DMS53 (cell line): ENCODE measurements around the gene FUT9.

Experiments
- DNase-seq: peaks from one replicate; lab custom pipeline; 2025; lab: John Stamatoyannopoulos, UW

FUT9 gene

GRCh38 chr6:96073555-96073954 is 57.8 kb downstream of the FUT9 start:
- no peak for DNase-seq

GRCh38 chr6:96074006-96074405 is 58.2 kb downstream of the FUT9 start:
- DNase-seq, result no peak

- peak; percentile 78 for DNase-seq
These were observed 60.1 kb downstream of the FUT9 start for GRCh38 chr6:96075826-96076225.

GRCh38 chr6:96086745-96087144 is 71.0 kb downstream of the FUT9 start:
- DNase-seq, result no peak

- peak; percentile 55 for DNase-seq
These were observed 73.4 kb downstream of the FUT9 start for GRCh38 chr6:96089173-96089572.

GRCh38 chr6:96094077-96094476 is 78.3 kb downstream of the FUT9 start:
- no peak for DNase-seq

- DNase-seq, result no peak
These were observed 83.3 kb downstream of the FUT9 start for GRCh38 chr6:96099069-96099468.

GRCh38 chr6:96101564-96101963 is 85.8 kb downstream of the FUT9 start:
- no peak for DNase-seq

- no peak for DNase-seq
These were observed 89.1 kb downstream of the FUT9 start for GRCh38 chr6:96104910-96105309.

- no peak for DNase-seq
These were observed 95.1 kb downstream of the FUT9 start for GRCh38 chr6:96110878-96111277.

- no peak for DNase-seq
These were observed 100.9 kb downstream of the FUT9 start for GRCh38 chr6:96116674-96117073.

- DNase-seq, result no peak
These were observed 109.0 kb downstream of the FUT9 start for GRCh38 chr6:96124778-96125177.

- no peak for DNase-seq
These were observed 122.6 kb downstream of the FUT9 start for GRCh38 chr6:96138406-96138805.

GRCh38 chr6:96142142-96142541 is 126.4 kb downstream of the FUT9 start:
- DNase-seq, result no peak

- no peak for DNase-seq
These were observed 134.7 kb downstream of the FUT9 start for GRCh38 chr6:96150431-96150830.

- no peak for DNase-seq
These were observed 135.9 kb downstream of the FUT9 start for GRCh38 chr6:96151707-96152106.

GRCh38 chr6:96152114-96152708 is 136.4 kb downstream of the FUT9 start:
- DNase-seq, result no peak

GRCh38 chr6:96153775-96154174 is 138.0 kb downstream of the FUT9 start:
- no peak for DNase-seq

GRCh38 chr6:96156425-96156824 is 140.7 kb downstream of the FUT9 start:
- DNase-seq, result no peak

GRCh38 chr6:96157018-96157565 is 141.3 kb downstream of the FUT9 start:
- no peak for DNase-seq

- no peak for DNase-seq
These were observed 146.9 kb downstream of the FUT9 start for GRCh38 chr6:96162711-96163120.

- no peak for DNase-seq
These were observed 149.0 kb downstream of the FUT9 start for GRCh38 chr6:96164802-96165201.

- DNase-seq, result no peak
These were observed 155.3 kb downstream of the FUT9 start for GRCh38 chr6:96171112-96171511.

- no peak for DNase-seq
These were observed 169.0 kb downstream of the FUT9 start for GRCh38 chr6:96184798-96185197.
